Stimulated activated CD4-positive, alpha-beta T cell treated with anti-CD3 and anti-CD28 coated beads, Interleukin-2, amount 100 ng/mL, for 48 hours (primary cell): ENCODE results near the gene MICOS13.

ENCODE experiments used
- DNase-seq, 2 donors: peaks; one replicate each; pipeline ENCODE4 v3.0.0-alpha.2; 2020

Gene MICOS13

GRCh38 chr19:5687360-5688198 is 7.3 kb upstream of the MICOS13 start:
- DNase-seq, result no peak

GRCh38 chr19:5686647-5687359 is 6.5 kb upstream of the MICOS13 start:
- peak; percentile 100 for DNase-seq

GRCh38 chr19:5686326-5686646 is 6.0 kb upstream of the MICOS13 start:
- no peak for DNase-seq

- no peak for DNase-seq
These were observed 4.5 kb upstream of the MICOS13 start for GRCh38 chr19:5684694-5685430.

GRCh38 chr19:5683177-5683886 is 3.0 kb upstream of the MICOS13 start:
- DNase-seq, result no peak

GRCh38 chr19:5682107-5682482 is 1.8 kb upstream of the MICOS13 start:
- DNase-seq, result no peak

- no peak for DNase-seq
These were observed 1.2 kb upstream of the MICOS13 start for GRCh38 chr19:5681391-5682106.

GRCh38 chr19:5680084-5680436 is 256 bp downstream of the MICOS13 start:
- no peak for DNase-seq

- DNase-seq, result no peak
These were observed 830 bp downstream of the MICOS13 start for GRCh38 chr19:5679289-5680083.

- DNase-seq, result no peak
These were observed 2.1 kb downstream of the MICOS13 start for GRCh38 chr19:5678071-5678718.

- no peak for DNase-seq
These were observed 2.7 kb downstream of the MICOS13 start for GRCh38 chr19:5677580-5677979.

- DNase-seq, result no peak
These were observed 3.2 kb downstream of the MICOS13 start for GRCh38 chr19:5677136-5677535.

GRCh38 chr19:5676772-5677105 is 3.6 kb downstream of the MICOS13 start:
- no peak for DNase-seq

GRCh38 chr19:5676105-5676771 is 4.1 kb downstream of the MICOS13 start:
- no peak for DNase-seq

- DNase-seq, result no peak
These were observed 5.6 kb downstream of the MICOS13 start for GRCh38 chr19:5674714-5675113.

- no peak for DNase-seq
These were observed 6.6 kb downstream of the MICOS13 start for GRCh38 chr19:5673752-5674151.

- no peak for DNase-seq
These were observed 7.4 kb downstream of the MICOS13 start for GRCh38 chr19:5672708-5673459.

GRCh38 chr19:5671600-5671999 is 8.7 kb downstream of the MICOS13 start:
- no peak for DNase-seq

- DNase-seq, result no peak
These were observed 11.1 kb downstream of the MICOS13 start for GRCh38 chr19:5669212-5669611.

- no peak for DNase-seq
These were observed 12.5 kb downstream of the MICOS13 start for GRCh38 chr19:5667751-5668271.
